ENCODE data around the gene SYT15. TPM values are rescaled to one million over a fixed set of nuclear protein-coding genes. Genes with fewer than 3 reads are reported as not detected.

SYT15 gene
- polyA plus RNA-seq, 1 of the 3 experiments (the other 2 are of a cell fraction), result 0.07 TPM

GRCh38 chr10:46559231-46559671, 19.7 kb upstream of the SYT15 start (continued):
- TF ChIP-seq USF2 (IDR thresholded peaks at IDR 0.05; ENCODE audit: borderline replicate concordance, low read depth, low read length) (no peak), SIN3A (IDR thresholded peaks at IDR 0.05; ENCODE audit: borderline replicate concordance, low read depth, low read length) (no peak), SMC3 (IDR thresholded peaks at IDR 0.05; ENCODE audit: low read depth, low read length) (no peak), FOXJ3 (CRISPR knock-in tag; IDR thresholded peaks at IDR 0.05) (no peak), NFIC (IDR thresholded peaks at IDR 0.05; ENCODE audit: borderline replicate concordance) (no peak), RXRA (IDR thresholded peaks at IDR 0.05; ENCODE audit: borderline replicate concordance, low read depth) (no peak), MXI1 (IDR thresholded peaks at IDR 0.05; ENCODE audit: low read depth, low read length) (no peak), JUND (IDR thresholded peaks at IDR 0.05) (no peak), EP300 (IDR thresholded peaks at IDR 0.05; ENCODE audit: borderline replicate concordance in 1 of 2, low read depth in 1 of 2, low read length in 1 of 2) (no peak)

- Histone ChIP-seq H3K4me3 (ENCODE audit: low read depth in 2 of 2, low read length in 1 of 2) (no peak overlapping the region), H3K36me3 (replicated peaks in 1 of 2; ENCODE audit: control insufficient read depth in 1 of 2, insufficient read depth in 2 of 2, low read length in 1 of 2) (no peaks in the 10 kb centered on the region), H4K20me1 (ENCODE audit: insufficient read depth) (no peaks in the 10 kb centered on the region), H2AFZ (ENCODE audit: low read depth) (no peak overlapping the region), H3K9me3 (no peaks in the 10 kb centered on the region), H3K79me2 (ENCODE audit: insufficient read depth) (no peaks in the 10 kb centered on the region), H3K27me3 (ENCODE audit: insufficient read depth) (peaks cover 37% of the 10 kb centered on the region), H3K4me2 (no peak overlapping the region), H3K27ac (ENCODE audit: low read depth in 2 of 2, low read length in 1 of 2) (no peak overlapping the region), H3F3A (replicated peaks; ENCODE audit: insufficient read depth) (no peaks in the 10 kb centered on the region), H3K9me2 (no peaks in the 10 kb centered on the region), H3K9ac (no peak overlapping the region), H3K4me1 (ENCODE audit: control insufficient read depth in 1 of 2, insufficient read depth in 2 of 2, low read depth in 1 of 2, low read length in 1 of 2) (peaks cover 0 to 3% of the 10 kb centered on the region in 2 experiments; a peak in 1 of 4 replicates)
- no peak for DNase-seq
- POLR2A ChIA-PET, result no interaction called here
- CTCF ChIA-PET, result interaction anchor here (1.1 to 1.4 kb wide), 2 partner anchors 8 to 331 kb away, joined by 3 to 6 read pairs; no protein-coding TSS in a partner anchor
- TF ChIP-seq NFIC (IDR thresholded peaks at IDR 0.05; ENCODE audit: borderline replicate concordance), result no peak
- TF ChIP-seq, protein P1, sequence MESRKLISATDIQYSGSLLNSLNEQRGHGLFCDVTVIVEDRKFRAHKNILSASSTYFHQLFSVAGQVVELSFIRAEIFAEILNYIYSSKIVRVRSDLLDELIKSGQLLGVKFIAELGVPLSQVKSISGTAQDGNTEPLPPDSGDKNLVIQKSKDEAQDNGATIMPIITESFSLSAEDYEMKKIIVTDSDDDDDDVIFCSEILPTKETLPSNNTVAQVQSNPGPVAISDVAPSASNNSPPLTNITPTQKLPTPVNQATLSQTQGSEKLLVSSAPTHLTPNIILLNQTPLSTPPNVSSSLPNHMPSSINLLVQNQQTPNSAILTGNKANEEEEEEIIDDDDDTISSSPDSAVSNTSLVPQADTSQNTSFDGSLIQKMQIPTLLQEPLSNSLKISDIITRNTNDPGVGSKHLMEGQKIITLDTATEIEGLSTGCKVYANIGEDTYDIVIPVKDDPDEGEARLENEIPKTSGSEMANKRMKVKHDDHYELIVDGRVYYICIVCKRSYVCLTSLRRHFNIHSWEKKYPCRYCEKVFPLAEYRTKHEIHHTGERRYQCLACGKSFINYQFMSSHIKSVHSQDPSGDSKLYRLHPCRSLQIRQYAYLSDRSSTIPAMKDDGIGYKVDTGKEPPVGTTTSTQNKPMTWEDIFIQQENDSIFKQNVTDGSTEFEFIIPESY (IDR thresholded peaks at IDR 0.05; ENCODE audit: borderline replicate concordance, low read depth), result no peak
- TF ChIP-seq USF1 (IDR thresholded peaks at IDR 0.05; ENCODE audit: borderline replicate concordance, low read depth), result no peak
- TF ChIP-seq POLR2AphosphoS5 (IDR thresholded peaks at IDR 0.05; ENCODE audit: low read depth, low read length), result no peak
- TF ChIP-seq, protein P2, sequence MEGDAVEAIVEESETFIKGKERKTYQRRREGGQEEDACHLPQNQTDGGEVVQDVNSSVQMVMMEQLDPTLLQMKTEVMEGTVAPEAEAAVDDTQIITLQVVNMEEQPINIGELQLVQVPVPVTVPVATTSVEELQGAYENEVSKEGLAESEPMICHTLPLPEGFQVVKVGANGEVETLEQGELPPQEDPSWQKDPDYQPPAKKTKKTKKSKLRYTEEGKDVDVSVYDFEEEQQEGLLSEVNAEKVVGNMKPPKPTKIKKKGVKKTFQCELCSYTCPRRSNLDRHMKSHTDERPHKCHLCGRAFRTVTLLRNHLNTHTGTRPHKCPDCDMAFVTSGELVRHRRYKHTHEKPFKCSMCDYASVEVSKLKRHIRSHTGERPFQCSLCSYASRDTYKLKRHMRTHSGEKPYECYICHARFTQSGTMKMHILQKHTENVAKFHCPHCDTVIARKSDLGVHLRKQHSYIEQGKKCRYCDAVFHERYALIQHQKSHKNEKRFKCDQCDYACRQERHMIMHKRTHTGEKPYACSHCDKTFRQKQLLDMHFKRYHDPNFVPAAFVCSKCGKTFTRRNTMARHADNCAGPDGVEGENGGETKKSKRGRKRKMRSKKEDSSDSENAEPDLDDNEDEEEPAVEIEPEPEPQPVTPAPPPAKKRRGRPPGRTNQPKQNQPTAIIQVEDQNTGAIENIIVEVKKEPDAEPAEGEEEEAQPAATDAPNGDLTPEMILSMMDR (IDR thresholded peaks at IDR 0.05), result no peak
- TF ChIP-seq TAF1 (IDR thresholded peaks at IDR 0.05; ENCODE audit: borderline replicate concordance, low read depth, low read length), result no peak
- TF ChIP-seq MEF2A (IDR thresholded peaks at IDR 0.05; ENCODE audit: borderline replicate concordance, low read depth), result no peak
- no peak for TF ChIP-seq ELF1 (IDR thresholded peaks at IDR 0.05)
- TF ChIP-seq NRF1 (IDR thresholded peaks at IDR 0.05; ENCODE audit: low read depth, low read length), result no peak
- TF ChIP-seq RXRA (IDR thresholded peaks at IDR 0.05; ENCODE audit: borderline replicate concordance, low read depth), result no peak
- TF ChIP-seq, protein P3, sequence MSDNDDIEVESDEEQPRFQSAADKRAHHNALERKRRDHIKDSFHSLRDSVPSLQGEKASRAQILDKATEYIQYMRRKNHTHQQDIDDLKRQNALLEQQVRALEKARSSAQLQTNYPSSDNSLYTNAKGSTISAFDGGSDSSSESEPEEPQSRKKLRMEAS (IDR thresholded peaks at IDR 0.05; ENCODE audit: low read depth), result no peak
- no peak for TF ChIP-seq FOXM1 (IDR thresholded peaks at IDR 0.05; ENCODE audit: low read depth)
- 26% methylated on average over 5 of the region's 5 CpGs for WGBS (ENCODE audit: low lambda C conversion rate)
Observed at GRCh38 chr10:46560381-46560780, 18.5 kb upstream of the SYT15 start.
